NB4 (cell line): Measurements from ENCODE around the gene PDE4D.

Experiments used
- DNase-seq: peaks from one replicate; pipeline ENCODE4 v3.0.0; 2010; ENCODE audit warnings: low read depth
- H3K4me3 ChIP-seq: one replicate; pipeline ENCODE4 v1.5.1; 2011; ENCODE audit warnings: mild to moderate bottlenecking, low read depth, low read length, moderate library complexity
- MYC ChIP-seq: IDR thresholded peaks from 2 replicates; pipeline ENCODE4 v1.6.1; 2011; ENCODE audit warnings: low read depth, low read length
- POLR2A ChIP-seq: IDR thresholded peaks from 2 replicates; pipeline ENCODE4 v1.6.1; 2011; ENCODE audit warnings: mild to moderate bottlenecking; ENCODE audit not compliant: insufficient read length; ENCODE audit errors: extremely low read depth
- TF ChIP-seq, protein P1 (sequence below): IDR thresholded peaks from one replicate; pipeline ENCODE4 v1.5.1; 2012; ENCODE audit warnings: low read depth, low read length
- TF ChIP-seq, protein P2 (sequence below): IDR thresholded peaks from 2 replicates; pipeline ENCODE4 v1.6.1; 2011; ENCODE audit warnings: low read depth, low read length

The PDE4D gene

DNA sequence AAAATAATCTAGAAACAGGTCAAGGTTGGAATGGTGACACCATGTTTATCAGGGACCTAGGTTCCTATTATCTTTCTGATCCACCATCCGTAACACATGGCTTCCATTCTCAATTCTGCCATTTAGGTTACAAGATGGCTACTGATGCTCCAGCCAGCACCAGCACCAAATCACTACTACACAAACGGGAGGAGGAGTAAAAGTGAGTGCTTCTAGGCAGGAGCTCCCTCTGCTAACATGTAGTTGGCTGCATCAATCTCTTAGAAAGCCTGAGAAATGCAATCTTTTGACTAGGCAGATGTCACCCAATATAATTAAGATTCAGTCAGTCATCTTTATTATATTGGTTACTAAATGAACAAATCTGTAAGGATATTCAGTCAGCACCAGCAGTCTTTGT lies 794.8 kb downstream of the PDE4D start:
- TF ChIP-seq POLR2A (no peak), MYC (no peak)
- TF ChIP-seq, protein P1, sequence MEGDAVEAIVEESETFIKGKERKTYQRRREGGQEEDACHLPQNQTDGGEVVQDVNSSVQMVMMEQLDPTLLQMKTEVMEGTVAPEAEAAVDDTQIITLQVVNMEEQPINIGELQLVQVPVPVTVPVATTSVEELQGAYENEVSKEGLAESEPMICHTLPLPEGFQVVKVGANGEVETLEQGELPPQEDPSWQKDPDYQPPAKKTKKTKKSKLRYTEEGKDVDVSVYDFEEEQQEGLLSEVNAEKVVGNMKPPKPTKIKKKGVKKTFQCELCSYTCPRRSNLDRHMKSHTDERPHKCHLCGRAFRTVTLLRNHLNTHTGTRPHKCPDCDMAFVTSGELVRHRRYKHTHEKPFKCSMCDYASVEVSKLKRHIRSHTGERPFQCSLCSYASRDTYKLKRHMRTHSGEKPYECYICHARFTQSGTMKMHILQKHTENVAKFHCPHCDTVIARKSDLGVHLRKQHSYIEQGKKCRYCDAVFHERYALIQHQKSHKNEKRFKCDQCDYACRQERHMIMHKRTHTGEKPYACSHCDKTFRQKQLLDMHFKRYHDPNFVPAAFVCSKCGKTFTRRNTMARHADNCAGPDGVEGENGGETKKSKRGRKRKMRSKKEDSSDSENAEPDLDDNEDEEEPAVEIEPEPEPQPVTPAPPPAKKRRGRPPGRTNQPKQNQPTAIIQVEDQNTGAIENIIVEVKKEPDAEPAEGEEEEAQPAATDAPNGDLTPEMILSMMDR, result no peak
- TF ChIP-seq, protein P2, sequence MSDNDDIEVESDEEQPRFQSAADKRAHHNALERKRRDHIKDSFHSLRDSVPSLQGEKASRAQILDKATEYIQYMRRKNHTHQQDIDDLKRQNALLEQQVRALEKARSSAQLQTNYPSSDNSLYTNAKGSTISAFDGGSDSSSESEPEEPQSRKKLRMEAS, result no peak
- no peak for DNase-seq
- H3K4me3 ChIP-seq, result no peak overlapping the region

DNA sequence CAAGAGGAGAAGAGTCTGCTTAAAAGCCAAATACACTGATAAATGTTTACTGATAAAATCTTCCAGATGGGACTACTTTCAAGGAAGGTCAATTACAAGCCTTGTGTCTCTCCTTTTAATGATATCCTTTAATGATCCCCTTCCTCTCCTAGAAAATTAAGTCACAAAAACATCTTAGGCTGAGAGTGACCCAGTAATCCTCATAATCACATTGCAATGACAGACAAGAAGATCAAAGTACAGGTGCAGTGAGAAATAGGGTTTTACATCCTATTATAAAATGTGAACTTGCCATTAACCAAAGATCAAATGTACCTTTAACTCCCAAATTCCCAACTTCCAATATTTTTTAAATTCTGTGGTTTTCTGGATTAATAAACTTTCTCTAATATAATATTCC lies 795.8 kb downstream of the PDE4D start:
- TF ChIP-seq, protein P2, result no peak
- TF ChIP-seq, protein P1, result no peak
- TF ChIP-seq MYC (no peak), POLR2A (no peak)
- H3K4me3 ChIP-seq, result no peak overlapping the region
- DNase-seq, result no peak

DNA sequence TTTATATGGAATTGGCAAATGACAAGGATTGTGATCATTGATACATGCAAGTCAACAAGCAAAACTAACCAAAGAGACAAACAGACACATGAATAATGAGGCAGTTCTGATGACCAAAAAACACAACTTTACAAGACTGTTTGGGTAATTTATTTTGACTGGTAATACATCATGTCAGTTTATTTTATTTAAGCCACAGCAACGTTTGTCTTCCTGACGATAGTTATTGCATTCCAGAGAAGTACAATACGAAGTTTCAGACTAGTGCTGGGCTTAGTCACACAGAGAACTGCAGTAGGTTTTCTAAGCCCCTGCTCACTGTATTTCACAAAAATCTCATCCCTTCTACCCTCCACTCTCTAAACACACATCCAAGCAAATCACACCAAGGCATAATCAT lies 796.4 kb downstream of the PDE4D start:
- no peak overlapping the region for H3K4me3 ChIP-seq
- DNase-seq, result no peak
- no peak for TF ChIP-seq POLR2A
- TF ChIP-seq, protein P2, result no peak
- TF ChIP-seq, protein P1, result no peak
- TF ChIP-seq MYC, result no peak

DNA sequence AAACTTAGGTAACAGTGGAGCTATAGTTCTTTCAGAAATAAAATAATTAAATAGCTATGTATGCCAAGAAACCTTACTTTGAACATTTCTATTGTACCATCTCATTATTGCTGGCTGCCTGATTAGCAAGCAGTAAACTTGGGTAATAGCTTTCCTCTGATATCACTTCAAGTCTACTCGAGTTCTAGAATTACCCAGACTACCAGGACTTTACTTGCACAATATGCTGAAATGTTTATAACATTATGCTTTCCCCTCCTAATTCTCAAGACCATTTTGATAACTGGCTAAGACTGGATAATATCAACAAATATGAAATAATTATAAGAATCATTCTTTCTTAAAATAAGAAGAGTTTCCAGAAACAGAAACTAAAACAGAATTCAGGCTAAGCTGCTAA lies 798.0 kb downstream of the PDE4D start:
- TF ChIP-seq MYC (no peak), POLR2A (no peak)
- TF ChIP-seq, protein P1, result no peak
- TF ChIP-seq, protein P2, result no peak
- DNase-seq, result no peak
- no peak overlapping the region for H3K4me3 ChIP-seq

DNA sequence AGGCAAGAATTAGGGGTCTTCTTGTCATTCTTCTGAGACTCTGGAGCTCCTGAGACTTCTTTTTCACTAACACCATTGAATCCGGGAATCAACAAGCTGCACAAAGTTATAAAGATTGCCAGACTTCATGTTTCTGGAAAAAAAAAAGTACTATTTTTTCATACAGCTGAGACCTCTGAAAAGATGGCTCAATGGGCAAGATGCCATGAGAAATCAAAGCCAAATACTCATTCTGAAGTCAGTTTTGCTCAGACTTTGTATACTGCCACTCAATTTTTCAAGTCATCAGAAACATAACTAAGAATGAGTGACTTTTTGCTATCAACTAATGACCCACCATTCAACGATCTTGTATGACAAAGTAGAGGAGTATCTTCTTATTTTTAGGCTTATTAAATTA lies 798.7 kb downstream of the PDE4D start:
- no peak for DNase-seq
- no peak overlapping the region for H3K4me3 ChIP-seq
- TF ChIP-seq, protein P2, result no peak
- no peak for TF ChIP-seq POLR2A
- TF ChIP-seq, protein P1, result no peak
- TF ChIP-seq MYC, result no peak

DNA sequence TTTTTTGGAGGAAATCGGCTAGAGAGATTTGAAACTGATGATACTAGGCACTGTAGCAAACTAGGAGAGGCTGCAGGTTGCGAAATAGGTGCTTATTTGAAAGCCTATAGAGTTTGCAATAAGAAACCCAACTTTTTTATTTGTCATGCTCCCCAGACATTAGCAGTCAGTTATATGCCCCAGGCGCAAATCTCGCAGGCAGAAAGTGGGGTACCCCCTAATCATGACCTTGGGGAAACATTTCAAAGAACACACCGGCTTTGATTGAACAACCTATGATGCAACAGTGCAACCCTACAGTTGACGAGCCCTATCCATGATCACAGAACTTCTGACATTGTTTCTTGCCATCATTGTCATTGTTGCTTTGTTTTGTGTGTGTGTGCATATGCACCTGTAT lies 800.2 kb downstream of the PDE4D start:
- DNase-seq, result peak; percentile 17
- TF ChIP-seq POLR2A (no peak), MYC (no peak)
- TF ChIP-seq, protein P1, result no peak
- TF ChIP-seq, protein P2, result no peak
- no peak overlapping the region for H3K4me3 ChIP-seq
